Sigmoid colon (tissue), 7 donors: Measurements from ENCODE around the gene RPS15A. TPM values are rescaled to one million over a fixed set of nuclear protein-coding genes. Genes with fewer than 3 reads are reported as not detected.
"Not testable (repeated sequence)": the region's sequence is repeated elsewhere in the genome, so short reads cannot be mapped to it uniquely, and the experiment has no call there.

ENCODE experiments used
- DNase-seq: peaks from one replicate; pipeline ENCODE4 v3.0.0-alpha.2; 2019
- H3K27ac ChIP-seq, 4 donors: fragments of 200-600 bp; sonication (generic); one replicate each; pipeline ENCODE4 v1.5.1; 2016 to 2019; ENCODE audit warnings: mild to moderate bottlenecking in 1 of 4
- H3K27me3 ChIP-seq, 3 donors: fragments of 200-600 bp; sonication (generic); one replicate each; pipeline ENCODE4 v1.5.1; 2019; ENCODE audit warnings: mild to moderate bottlenecking in 1 of 3
- H3K36me3 ChIP-seq, 4 donors: fragments of 200-600 bp; sonication (generic); one replicate each; pipeline ENCODE4 v1.5.1; 2016 to 2019
- H3K4me1 ChIP-seq, 4 donors: fragments of 200-600 bp; sonication (generic); one replicate each; pipeline ENCODE4 v1.5.1; 2017 to 2019
- H3K4me3 ChIP-seq, 4 donors: fragments of 200-600 bp; sonication (generic); one replicate each; pipeline ENCODE4 v1.5.1; 2017 to 2019; ENCODE audit warnings: mild to moderate bottlenecking in 2 of 4, moderate library complexity in 1 of 4
- H3K9me3 ChIP-seq, 4 donors: fragments of 200-600 bp in 3 of 4; sonication (generic) in 3 of 4; one replicate each; pipeline versions ENCODE4 v1.5.1 to v1.6.1; 2013 to 2019
- CTCF ChIP-seq, 4 experiments: fragments of 450-650 bp in 3 of 4; fragments of 200-600 bp in 1 of 4; IDR thresholded peaks; one replicate each; pipeline ENCODE4 v1.5.1; 2016 to 2019; ENCODE audit warnings: antibody characterized with exemption in 4 of 4, mild to moderate bottlenecking in 3 of 4, moderate library complexity in 2 of 4
- EP300 ChIP-seq, 4 donors: sonication (generic); formaldehyde crosslinking; IDR thresholded peaks; one replicate each; pipeline ENCODE4 v1.6.1; 2017; ENCODE audit warnings: antibody characterized with exemption in 4 of 4
- POLR2A ChIP-seq, 2 donors: fragments of 450-650 bp; IDR thresholded peaks; one replicate each; pipeline ENCODE4 v1.6.1; 2016; ENCODE audit warnings: antibody characterized with exemption in 2 of 2, mild to moderate bottlenecking in 2 of 2, moderate library complexity in 2 of 2
- POLR2AphosphoS5 ChIP-seq, 4 donors: sonication (generic); formaldehyde crosslinking; IDR thresholded peaks; one replicate each; pipeline ENCODE4 v1.6.1; 2017; ENCODE audit warnings: antibody characterized with exemption in 4 of 4
- WGBS, 2 donors: extraction: QIAGEN DNeasy Blood & Tissue Kit; methylation state at CpG; one replicate each; pipeline ENCODE4 v1.1.7; 2013; 5-methylcytosine and 5-hydroxymethylcytosine counted together
- intact Hi-C: fragments of 100-400 bp; cut with DNase I; formaldehyde crosslinking; loops from one replicate; pipeline ENCODE4 v1.15.1; 2023
- polyA plus RNA-seq, 3 donors: library from polyadenylated mRNA; stranded (reverse); fragments of 200-250 nt; gene quantifications; one replicate each; pipeline ENCODE4 v1.2.3, GENCODE V29; 2013
- total RNA-seq, 4 donors: library from RNA; depleted of rRNA; stranded (reverse); fragments of >200 nt; gene quantifications; one replicate each; pipeline ENCODE4 v1.1.0, GENCODE V29; 2016
- donor health status: healthy with polysubstance abuse.
- donor health status: Bipolar disorder and iron deficiency.
- donor health status: healthy.

Gene RPS15A
- total and polyA plus RNA-seq, 7 donors: 1,724 to 6,579 (median 4,979) TPM

- peaks cover 8 to 62% (median 47%) of the 10 kb centered on the region in 4 donors for H3K36me3 ChIP-seq
- WGBS, 2 donors: 84 to 87% methylated on average over 17 of the region's 17 CpGs
- no peak for DNase-seq
- H3K4me1 ChIP-seq: peaks cover 0 to 47% (median 42%) of the 10 kb centered on the region in 4 donors
- no peak overlapping the region for H3K27ac ChIP-seq
- no peaks in the 10 kb centered on the region for H3K27me3 ChIP-seq
- TF ChIP-seq CTCF (IDR thresholded peaks at IDR 0.05): no peak
- TF ChIP-seq POLR2AphosphoS5 (IDR thresholded peaks at IDR 0.05): no peak
- no peak for TF ChIP-seq EP300 (IDR thresholded peaks at IDR 0.05)
- TF ChIP-seq POLR2A (IDR thresholded peaks at IDR 0.05): no peak
- intact Hi-C loops: no loop called here
- no peaks in the 10 kb centered on the region for H3K9me3 ChIP-seq
- H3K4me3 ChIP-seq: no peak overlapping the region
These were observed 6.4 kb downstream of the RPS15A start for GRCh38 chr16:18783430-18784341.

GRCh38 chr16:18782697-18783429 lies 7.3 kb downstream of the RPS15A start:
- Histone ChIP-seq H3K9me3 (no peaks in the 10 kb centered on the region), H3K36me3 (peaks cover 8 to 54% (median 41%) of the 10 kb centered on the region in 4 donors), H3K4me3 (no peak overlapping the region), H3K4me1 (peaks cover 0 to 39% (median 34%) of the 10 kb centered on the region in 4 donors), H3K27ac (no peak overlapping the region), H3K27me3 (no peaks in the 10 kb centered on the region)
- DNase-seq: no peak
- intact Hi-C loops: no loop called here
- TF ChIP-seq EP300 (IDR thresholded peaks at IDR 0.05) (no peak), POLR2A (IDR thresholded peaks at IDR 0.05) (no peak), POLR2AphosphoS5 (IDR thresholded peaks at IDR 0.05) (no peak), CTCF (IDR thresholded peaks at IDR 0.05) (no peak)
- 87 to 88% methylated on average over 8 of the region's 8 CpGs for WGBS, 2 donors

- DNase-seq, H3K9me3 ChIP-seq, intact Hi-C loops, H3K27me3 ChIP-seq, H3K27ac ChIP-seq, H3K4me3 ChIP-seq: not testable (repeated sequence)
- 85 to 92% methylated on average over 6 of the region's 6 CpGs for WGBS, 2 donors
- Histone ChIP-seq H3K36me3 (peaks cover 8 to 38% (median 27%) of the 10 kb centered on the region in 4 donors), H3K4me1 (peaks cover 0 to 22% (median 18%) of the 10 kb centered on the region in 4 donors)
These were observed 8.9 kb downstream of the RPS15A start for GRCh38 chr16:18781232-18781631.

GRCh38 chr16:18780460-18781026 lies 9.6 kb downstream of the RPS15A start:
- H3K27me3 ChIP-seq, H3K27ac ChIP-seq, H3K9me3 ChIP-seq, H3K4me3 ChIP-seq, intact Hi-C loops, DNase-seq: not testable (repeated sequence)
- Histone ChIP-seq H3K36me3 (peaks cover 8 to 31% (median 24%) of the 10 kb centered on the region in 4 donors), H3K4me1 (peaks cover 0 to 15% (median 11%) of the 10 kb centered on the region in 4 donors)
- 60 to 71% methylated on average over 8 of the region's 8 CpGs for WGBS, 2 donors

GRCh38 chr16:18777664-18778063 lies 12.5 kb downstream of the RPS15A start:
- H3K9me3 ChIP-seq, H3K36me3 ChIP-seq, intact Hi-C loops, H3K4me1 ChIP-seq, DNase-seq, H3K27ac ChIP-seq, H3K27me3 ChIP-seq, H3K4me3 ChIP-seq: not testable (repeated sequence)
- 87 to 100% methylated on average over 1 of the region's 1 CpG for WGBS, 2 donors

GRCh38 chr16:18776334-18776733 lies 13.8 kb downstream of the RPS15A start:
- WGBS, 2 donors: 81 to 86% methylated on average over 5 of the region's 5 CpGs
- not testable (repeated sequence) for DNase-seq

GRCh38 chr16:18774651-18775050 lies 15.5 kb downstream of the RPS15A start:
- H3K27me3 ChIP-seq, H3K4me1 ChIP-seq, DNase-seq, H3K9me3 ChIP-seq, H3K36me3 ChIP-seq, intact Hi-C loops, H3K27ac ChIP-seq, H3K4me3 ChIP-seq: not testable (repeated sequence)
- 94 to 95% methylated on average over 4 of the region's 4 CpGs for WGBS, 2 donors

More at GRCh38 chr16:18776334-18776733, 13.8 kb downstream of the RPS15A start:
- H3K36me3 ChIP-seq, H3K4me1 ChIP-seq, H3K9me3 ChIP-seq, H3K27ac ChIP-seq, intact Hi-C loops, H3K27me3 ChIP-seq, H3K4me3 ChIP-seq: not testable (repeated sequence)

- intact Hi-C loops, H3K9me3 ChIP-seq, H3K4me1 ChIP-seq, H3K36me3 ChIP-seq, H3K27ac ChIP-seq, DNase-seq, H3K4me3 ChIP-seq, H3K27me3 ChIP-seq: not testable (repeated sequence)
- WGBS, 2 donors: 70 to 88% methylated on average over 7 of the region's 7 CpGs
These were observed 18.0 kb downstream of the RPS15A start for GRCh38 chr16:18772171-18772570.

- H3K27ac ChIP-seq, H3K27me3 ChIP-seq, H3K36me3 ChIP-seq, DNase-seq, H3K9me3 ChIP-seq, H3K4me3 ChIP-seq, intact Hi-C loops, H3K4me1 ChIP-seq: not testable (repeated sequence)
- 88 to 92% methylated on average over 11 of the region's 11 CpGs for WGBS, 2 donors
These were observed 19.7 kb downstream of the RPS15A start for GRCh38 chr16:18770336-18770962.
